A673 (cell line): ENCODE data around the gene RIC8B. TPM values are rescaled to one million over a fixed set of nuclear protein-coding genes. Genes with fewer than 3 reads are reported as not detected.

Experiments
- BruUV-seq: library from RNA; stranded (reverse); fragments of 400-500 nt; replicated peaks from 2 replicates; lab custom pipeline; 2021; lab: Mats Ljungman, UMichigan
- CTCF ChIA-PET: fragments of 300-600 bp; sonication (Branson Sonifier 250); formaldehyde crosslinking; loops from one replicate; lab custom pipeline; 2022; ENCODE audit warnings: antibody characterized with exemption; lab: Charles Lee
- POLR2A ChIA-PET: fragments of 300-600 bp; sonication (Branson Sonifier 250); formaldehyde crosslinking; loops from one replicate; lab custom pipeline; 2022; ENCODE audit warnings: antibody characterized with exemption; ENCODE audit not compliant: low non-redundant PET; lab: Charles Lee
- DNase-seq: peaks from one replicate; pipeline ENCODE4 v3.0.0-alpha.2; 2015; ENCODE audit warnings: low spot score
- H3K27ac ChIP-seq: fragments of 200-600 bp; sonication (generic); 2 replicates; pipeline ENCODE4 v1.5.1; 2016; ENCODE audit warnings: mixed run types, low read depth, mild to moderate bottlenecking, mixed read lengths, antibody characterized with exemption, low read length; ENCODE audit not compliant: poor library complexity, severe bottlenecking
- H3K27me3 ChIP-seq: fragments of 200-600 bp; sonication (generic); replicated peaks from 2 replicates; pipeline ENCODE4 v1.6.1; 2017; ENCODE audit warnings: mixed run types, low read depth, mild to moderate bottlenecking, mixed read lengths, antibody characterized with exemption, low read length; ENCODE audit not compliant: insufficient read depth, poor library complexity
- H3K36me3 ChIP-seq: fragments of 200-600 bp; sonication (generic); 2 replicates; pipeline ENCODE4 v1.6.1; 2016; ENCODE audit warnings: mixed run types, mild to moderate bottlenecking, mixed read lengths, antibody characterized with exemption, low read length; ENCODE audit not compliant: insufficient read depth, poor library complexity, severe bottlenecking
- H3K4me1 ChIP-seq: fragments of 200-600 bp; sonication (generic); 2 replicates; pipeline ENCODE4 v1.6.1; 2017; ENCODE audit warnings: mixed run types, mild to moderate bottlenecking, mixed read lengths, antibody characterized with exemption, low read length; ENCODE audit not compliant: insufficient read depth, poor library complexity, severe bottlenecking
- H3K4me3 ChIP-seq: fragments of 200-600 bp; sonication (generic); 2 replicates; pipeline ENCODE4 v1.5.1; 2016; ENCODE audit warnings: low read depth, mixed run types, mild to moderate bottlenecking, mixed read lengths, low read length; ENCODE audit not compliant: poor library complexity, severe bottlenecking
- H3K9me3 ChIP-seq: fragments of 200-600 bp; sonication (generic); 2 replicates; pipeline ENCODE4 v1.6.1; 2016; ENCODE audit warnings: mixed run types, low read depth, mild to moderate bottlenecking, mixed read lengths, antibody characterized with exemption, low read length; ENCODE audit not compliant: poor library complexity, severe bottlenecking
- CTCF ChIP-seq: fragments of 300-800, 200-600 bp; sonication (generic); conservative IDR thresholded peaks from 2 replicates; pipeline ENCODE4 v1.5.1; 2017; ENCODE audit warnings: low read depth, mild to moderate bottlenecking, antibody characterized with exemption, low read length, moderate library complexity, mixed read lengths
- EZH2 ChIP-seq: fragments of 200-600 bp; sonication (generic); IDR thresholded peaks from 2 replicates; pipeline ENCODE4 v1.6.1; 2017; ENCODE audit warnings: borderline replicate concordance, low read depth, mild to moderate bottlenecking, mixed read lengths, antibody characterized with exemption, low read length; ENCODE audit not compliant: poor library complexity, severe bottlenecking
- intact Hi-C: fragments of 100-400 bp; cut with micrococcal nuclease; formaldehyde crosslinking; loops from one replicate; pipeline ENCODE4 v1.10.0; 2022; ENCODE audit not compliant: unreplicated experiment
- total RNA-seq: library from RNA; stranded (reverse); gene quantifications from 2 replicates; pipeline ENCODE4 v1.2.3, GENCODE V29; 2021

The RIC8B gene
- total RNA-seq, 1 experiment from 2014 or later, result 21.3 TPM

- no peaks in the 10 kb centered on the region for H3K4me1 ChIP-seq
- no peak overlapping the region for H3K27ac ChIP-seq
- intact Hi-C loops, result no loop called here
- CTCF ChIA-PET, result no interaction called here
- H3K36me3 ChIP-seq, result peaks cover 6% of the 10 kb centered on the region
- DNase-seq, result no peak
- no peaks in the 10 kb centered on the region for H3K27me3 ChIP-seq
- H3K9me3 ChIP-seq, result no peaks in the 10 kb centered on the region
- POLR2A ChIA-PET, result no interaction called here
- TF ChIP-seq CTCF, result no peak
- TF ChIP-seq EZH2, result no peak
- H3K4me3 ChIP-seq, result no peak overlapping the region
- no TSS peak for BruUV-seq
Measured at GRCh38 chr12:106815741-106816140, 41.3 kb downstream of the RIC8B start.

GRCh38 chr12:106816231-106816630 lies 41.7 kb downstream of the RIC8B start:
- no peaks in the 10 kb centered on the region for H3K4me1 ChIP-seq
- BruUV-seq, result no TSS peak
- DNase-seq, result no peak
- H3K36me3 ChIP-seq, result peaks cover 6% of the 10 kb centered on the region
- TF ChIP-seq EZH2 (no peak), CTCF (no peak)
- no peaks in the 10 kb centered on the region for H3K27me3 ChIP-seq
- no peaks in the 10 kb centered on the region for H3K9me3 ChIP-seq
- ChIA-PET CTCF (no interaction called here), POLR2A (no interaction called here)
- intact Hi-C loops, result no loop called here
- no peak overlapping the region for H3K4me3 ChIP-seq
- H3K27ac ChIP-seq, result no peak overlapping the region

DNA sequence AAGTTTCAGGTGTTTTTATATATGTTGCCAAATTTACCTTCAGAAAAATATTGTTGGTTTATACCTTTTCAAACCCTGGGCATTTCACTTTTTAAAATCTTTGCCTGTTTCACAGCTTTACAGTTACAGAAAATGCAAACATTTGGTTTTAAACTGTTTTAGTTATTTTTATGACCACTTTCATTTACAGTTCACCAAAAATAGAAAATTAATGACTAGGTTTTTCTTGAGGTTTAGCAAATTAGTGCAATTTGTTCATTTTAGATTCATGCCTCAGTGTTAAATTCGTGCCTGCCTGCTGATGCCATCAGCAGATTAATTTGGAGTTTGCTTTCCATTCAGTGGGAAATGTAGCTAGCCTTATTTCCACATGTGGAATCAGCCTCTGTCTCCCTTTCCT lies 45.5 kb downstream of the RIC8B start:
- intact Hi-C loops, result no loop called here
- no peak overlapping the region for H3K4me3 ChIP-seq
- CTCF ChIA-PET, result no interaction called here
- no peaks in the 10 kb centered on the region for H3K27me3 ChIP-seq
- H3K27ac ChIP-seq, result no peak overlapping the region
- no peak for TF ChIP-seq EZH2
- TF ChIP-seq CTCF, result no peak
- H3K36me3 ChIP-seq, result peaks cover 6% of the 10 kb centered on the region
- H3K9me3 ChIP-seq, result no peaks in the 10 kb centered on the region
- POLR2A ChIA-PET, result no interaction called here
- no peaks in the 10 kb centered on the region for H3K4me1 ChIP-seq
- BruUV-seq, result no TSS peak
- no peak for DNase-seq
